CD1c-positive myeloid dendritic cell (primary cell): ENCODE measurements around the gene GLOD4.
A peak's percentile ranks its signal among the peaks of the same experiment; 100 is the strongest.
"Not testable (repeated sequence)": the region's sequence is repeated elsewhere in the genome, so short reads cannot be mapped to it uniquely, and the experiment has no call there.

Source experiments
- DNase-seq: peaks from one replicate; pipeline ENCODE4 v3.0.0-alpha.2; 2016; ENCODE audit errors: extremely low spot score

The GLOD4 gene

DNA sequence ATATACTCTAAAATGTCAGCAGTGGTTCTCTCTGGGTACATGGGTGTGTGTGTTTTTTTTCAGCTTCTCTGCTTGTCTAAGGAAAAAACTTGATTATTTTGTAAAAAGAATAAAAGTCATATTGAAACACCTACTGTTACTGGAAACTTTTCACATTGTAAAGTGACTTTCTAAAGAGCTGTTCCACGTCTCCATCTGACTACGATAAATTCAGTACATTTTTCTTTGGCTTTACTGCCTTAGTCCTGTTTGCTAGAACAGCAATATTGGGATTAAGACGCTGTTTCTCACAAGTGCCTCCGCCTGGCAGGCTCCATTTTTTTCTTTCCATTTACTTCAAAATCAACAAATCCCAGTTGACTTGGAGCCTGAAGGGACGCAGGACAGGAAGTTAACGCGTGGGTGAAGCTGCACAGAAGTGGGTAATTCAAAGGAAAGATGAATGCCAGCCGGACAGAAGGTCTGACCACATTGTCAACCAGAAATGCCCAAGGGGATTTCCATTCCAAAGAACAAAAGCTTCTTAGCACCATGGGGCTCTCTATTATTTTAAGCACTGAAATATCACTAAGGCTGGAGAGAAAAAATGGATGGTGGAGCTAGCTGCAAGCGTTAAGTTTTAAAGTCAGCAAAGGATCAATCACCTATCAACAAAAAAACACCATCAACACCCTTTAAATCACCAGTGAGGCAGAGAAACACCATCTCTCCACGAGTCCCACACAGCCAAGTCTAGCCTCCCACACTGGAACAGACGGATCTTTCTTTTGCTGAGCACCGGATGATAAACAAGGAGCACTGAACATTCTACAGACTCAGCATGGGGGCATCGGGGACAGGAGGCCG is 8.4 kb downstream of the GLOD4 start:
- DNase-seq: no peak

DNA sequence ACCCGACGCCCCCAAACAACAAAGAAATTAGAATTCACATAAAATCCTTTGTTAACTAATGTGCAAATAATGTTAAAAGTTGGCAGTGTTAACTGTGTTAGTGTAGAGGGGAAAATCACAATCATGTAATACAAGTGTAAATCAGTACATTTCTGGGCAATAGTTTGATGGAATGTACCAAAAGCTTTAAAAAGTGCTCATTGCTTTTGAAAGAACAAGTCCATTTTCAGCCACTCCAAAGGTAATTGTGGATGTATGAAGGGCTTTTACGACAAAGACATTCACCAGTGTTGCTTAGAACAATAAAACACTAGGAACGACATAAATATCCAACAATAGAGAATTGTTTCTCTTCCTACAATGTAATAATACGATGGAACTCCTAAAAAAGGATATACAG is 9.1 kb downstream of the GLOD4 start:
- no peak for DNase-seq

- no peak for DNase-seq
Observed at GRCh38 chr17:767076-767475, 15.0 kb downstream of the GLOD4 start.

- DNase-seq: no peak
Observed at GRCh38 chr17:760371-760770, 21.7 kb downstream of the GLOD4 start.

DNA sequence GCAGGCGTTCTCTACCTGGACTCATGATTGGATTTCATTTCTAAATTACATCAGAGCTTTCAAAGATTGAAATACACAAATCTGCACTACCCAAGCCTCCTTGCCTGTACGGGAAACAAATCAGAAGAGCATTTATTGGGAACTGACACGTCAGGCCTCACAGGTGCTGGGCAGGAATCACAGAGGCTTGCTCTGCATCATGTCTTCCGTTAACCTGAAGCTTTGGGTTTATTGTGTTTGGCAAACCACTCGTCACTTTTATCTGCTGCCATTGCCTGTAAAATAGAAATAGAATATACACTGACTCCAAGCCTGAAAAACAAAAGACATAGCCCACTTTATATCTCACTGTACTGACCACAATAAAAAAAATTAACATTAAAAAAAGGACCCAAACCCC is 22.1 kb downstream of the GLOD4 start:
- no peak for DNase-seq

DNA sequence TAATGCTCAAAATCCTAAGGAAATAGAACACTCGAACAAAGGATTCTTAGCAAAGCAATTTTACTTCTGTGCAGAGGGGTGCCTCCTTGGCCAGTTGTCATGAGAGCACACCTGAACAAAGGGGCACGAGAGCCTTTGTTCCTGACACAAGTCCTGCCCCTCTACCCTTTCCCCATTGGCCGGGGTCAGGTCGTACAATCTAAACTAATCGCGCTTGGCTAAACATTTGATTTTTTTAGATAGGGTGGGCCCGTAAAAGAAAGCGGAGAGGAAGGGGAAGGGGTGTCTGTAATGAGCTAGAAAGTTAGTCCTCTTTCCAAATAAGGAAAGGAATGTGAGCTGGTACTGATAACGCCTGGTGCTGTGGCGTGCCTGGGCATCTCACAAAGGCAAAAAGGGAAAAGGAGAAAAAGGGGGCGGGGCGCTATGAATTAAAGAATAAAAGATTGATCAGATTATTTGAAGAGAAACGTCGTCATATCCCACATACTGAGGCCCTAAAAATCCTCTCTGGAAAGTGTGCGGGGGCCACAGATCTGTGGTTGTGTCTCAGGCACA is 26.0 kb downstream of the GLOD4 start:
- DNase-seq: not testable (repeated sequence)

DNA sequence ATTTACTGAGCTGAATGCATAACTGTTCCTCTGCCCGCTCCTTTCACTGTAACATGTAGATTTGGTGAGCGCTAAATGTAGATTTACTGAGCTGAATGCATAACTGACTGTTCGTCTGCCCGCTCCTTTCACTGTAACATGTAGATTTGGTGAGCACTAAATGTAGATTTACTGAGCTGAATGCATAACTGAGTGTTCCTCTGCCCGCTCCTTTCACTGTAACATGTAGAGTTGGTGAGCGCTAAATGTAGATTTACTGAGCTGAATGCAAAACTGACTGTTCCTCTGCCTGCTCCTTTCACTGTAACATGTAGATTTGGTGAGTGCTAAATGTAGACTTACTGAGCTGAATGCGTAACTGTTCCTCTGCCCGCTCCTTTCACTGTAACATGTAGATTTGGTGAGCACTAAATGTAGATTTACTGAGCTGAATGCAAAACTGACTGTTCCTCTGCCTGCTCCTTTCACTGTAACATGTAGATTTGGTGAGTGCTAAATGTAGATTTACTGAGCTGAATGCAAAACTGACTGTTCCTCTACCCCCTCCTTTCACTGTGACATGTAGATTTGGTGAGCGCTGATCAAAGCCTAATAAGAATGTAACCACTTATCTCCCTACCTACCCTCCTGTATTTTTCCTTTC is 26.6 kb downstream of the GLOD4 start:
- not testable (repeated sequence) for DNase-seq

- DNase-seq: no peak
Observed at GRCh38 chr17:753418-753817, 28.7 kb downstream of the GLOD4 start.

GRCh38 chr17:752620-753219 is 29.4 kb downstream of the GLOD4 start:
- no peak for DNase-seq

- peak; percentile 97 for DNase-seq
Observed at GRCh38 chr17:752002-752619, 30.0 kb downstream of the GLOD4 start, which contains the start of gene GEMIN4. TSS of gene GEMIN4 (minus strand) at chr17:752264. CDS start at chr17:752142, 122 bp downstream.

- peak; percentile 68 for DNase-seq
Observed at GRCh38 chr17:751269-752001, 30.6 kb downstream of the GLOD4 start.

GRCh38 chr17:750431-751037 is 31.5 kb downstream of the GLOD4 start:
- DNase-seq: no peak

- DNase-seq: not testable (repeated sequence)
Observed at GRCh38 chr17:749359-749758, 32.7 kb downstream of the GLOD4 start.

DNA sequence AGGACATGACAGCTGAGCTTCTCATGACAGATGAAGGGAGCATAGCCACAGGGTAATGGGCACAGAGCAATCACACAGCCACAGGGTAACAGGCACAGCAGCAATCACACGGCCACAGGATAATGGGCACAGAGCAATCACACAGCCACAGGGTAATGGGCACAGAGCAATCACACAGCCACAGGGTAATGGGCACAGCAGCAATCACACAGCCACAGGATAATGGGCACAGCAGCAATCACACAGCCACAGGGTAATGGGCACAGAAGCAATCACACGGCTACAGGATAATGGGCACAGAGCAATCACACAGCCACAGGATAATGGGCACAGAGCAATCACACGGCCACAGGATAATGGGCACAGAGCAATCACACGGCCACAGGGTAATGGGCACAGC is 33.5 kb downstream of the GLOD4 start:
- not testable (repeated sequence) for DNase-seq

- no peak for DNase-seq
Observed at GRCh38 chr17:746783-747629, 35.1 kb downstream of the GLOD4 start.

GRCh38 chr17:746181-746580 is 35.9 kb downstream of the GLOD4 start:
- no peak for DNase-seq

DNA sequence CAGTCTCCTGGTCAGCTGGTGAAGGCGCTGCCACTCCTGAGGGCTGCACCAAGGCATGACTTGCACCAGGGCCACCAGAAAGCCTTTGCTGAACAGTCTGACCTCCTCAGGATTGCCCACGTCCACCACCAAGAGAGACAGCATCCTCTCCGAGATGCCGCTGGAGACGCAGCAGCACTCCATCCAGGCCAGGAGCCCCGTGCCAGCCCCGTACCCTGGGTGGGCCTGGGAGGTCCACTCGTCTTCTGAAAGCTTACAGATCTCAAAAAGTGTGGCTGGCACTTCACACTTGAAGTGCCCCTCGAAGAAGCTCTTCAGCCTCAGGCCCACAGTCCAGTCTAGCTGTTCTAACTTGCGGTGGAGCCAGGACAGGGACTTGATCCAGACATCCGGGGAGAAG is 36.7 kb downstream of the GLOD4 start:
- DNase-seq: no peak

GRCh38 chr17:744937-745336 is 37.1 kb downstream of the GLOD4 start:
- DNase-seq: no peak

DNA sequence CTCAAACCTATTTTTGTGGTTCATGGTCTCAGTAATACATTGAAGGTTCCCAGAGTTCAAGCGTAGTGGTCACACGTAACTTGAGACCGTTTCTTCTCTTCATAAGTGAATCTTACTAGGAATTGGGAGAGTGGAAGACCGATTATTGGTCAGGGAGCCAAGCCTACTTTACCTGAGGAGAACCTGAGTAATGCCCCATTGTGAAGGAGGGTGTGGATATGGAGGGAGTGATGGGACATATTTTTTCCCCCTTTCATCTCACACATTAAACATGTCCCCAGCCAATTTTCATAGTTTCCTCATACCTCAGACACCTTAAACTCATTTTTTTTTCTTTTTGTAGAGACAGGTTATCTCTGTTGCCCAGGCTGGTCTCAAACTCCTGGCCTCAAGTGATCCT is 38.9 kb downstream of the GLOD4 start:
- DNase-seq: no peak
